Neutrophil (primary cell): Measurements from ENCODE around the gene BGLAP.

Experiments used
- H3K27ac ChIP-seq: fragments of 200-600 bp; sonication (generic); 2 replicates; pipeline ENCODE4 v1.5.1; 2016; ENCODE audit warnings: mild to moderate bottlenecking, moderate library complexity
- H3K27me3 ChIP-seq: fragments of 200-600 bp; sonication (generic); 2 replicates; pipeline ENCODE4 v1.6.0; 2016; ENCODE audit warnings: mild to moderate bottlenecking
- H3K36me3 ChIP-seq: fragments of 200-600 bp; sonication (generic); 2 replicates; pipeline ENCODE4 v1.5.1; 2017
- H3K4me1 ChIP-seq, 2 experiments: fragments of 200-600 bp in 1 of 2; sonication (generic) in 1 of 2; 1 replicate in 1 of 2; 2 replicates in 1 of 2; pipeline versions ENCODE4 v1.5.1 to v1.6.1; 2013 to 2016; ENCODE audit warnings: low read depth in 1 of 2, low read length in 1 of 2, mild to moderate bottlenecking in 1 of 2, moderate library complexity in 1 of 2; ENCODE audit not compliant: control insufficient read depth in 1 of 2, insufficient read depth in 1 of 2
- H3K4me3 ChIP-seq, 2 experiments: fragments of 200-600 bp in 1 of 2; sonication (generic) in 1 of 2; 1 replicate in 1 of 2; 2 replicates in 1 of 2; pipeline ENCODE4 v1.5.1; 2013 to 2016; ENCODE audit warnings: low read depth in 1 of 2, low read length in 1 of 2, mild to moderate bottlenecking in 1 of 2, moderate library complexity in 1 of 2
- H3K9me3 ChIP-seq: fragments of 200-600 bp; sonication (generic); 2 replicates; pipeline ENCODE4 v1.5.1; 2016
- CTCF ChIP-seq: fragments of 200-600 bp; sonication (generic); IDR thresholded peaks from 2 replicates; pipeline ENCODE4 v1.5.1; 2016; ENCODE audit warnings: antibody characterized with exemption

BGLAP gene

GRCh38 chr1:156241926-156242325 is at the start of gene BGLAP:
BGLAP (plus strand) TSS chr1:156242184; CDS start chr1:156242232, 48 bp downstream.
- TF ChIP-seq CTCF, result no peak
- no peak within 1 kb of the TSS for H3K27ac ChIP-seq
- peaks cover 28% of the 10 kb centered on the region for H3K27me3 ChIP-seq
- H3K4me1 ChIP-seq, result peaks cover 10 to 11% of the 10 kb centered on the region in 2 experiments
- no peak within 1 kb of the TSS for H3K4me3 ChIP-seq
- no peaks in the 10 kb centered on the region for H3K9me3 ChIP-seq
- H3K36me3 ChIP-seq, result peaks cover 55% of the 10 kb centered on the region

GRCh38 chr1:156193208-156193487 is 48.8 kb upstream of the BGLAP start:
- Histone ChIP-seq H3K4me1 (peaks cover 52 to 58% of the 10 kb centered on the region in 2 experiments), H3K27me3 (no peaks in the 10 kb centered on the region), H3K27ac (peak overlapping the region; percentile 83), H3K9me3 (no peaks in the 10 kb centered on the region), H3K4me3 (peak overlapping the region; percentile 82 to 100), H3K36me3 (peaks cover 35% of the 10 kb centered on the region)
- TF ChIP-seq CTCF, result no peak

DNA sequence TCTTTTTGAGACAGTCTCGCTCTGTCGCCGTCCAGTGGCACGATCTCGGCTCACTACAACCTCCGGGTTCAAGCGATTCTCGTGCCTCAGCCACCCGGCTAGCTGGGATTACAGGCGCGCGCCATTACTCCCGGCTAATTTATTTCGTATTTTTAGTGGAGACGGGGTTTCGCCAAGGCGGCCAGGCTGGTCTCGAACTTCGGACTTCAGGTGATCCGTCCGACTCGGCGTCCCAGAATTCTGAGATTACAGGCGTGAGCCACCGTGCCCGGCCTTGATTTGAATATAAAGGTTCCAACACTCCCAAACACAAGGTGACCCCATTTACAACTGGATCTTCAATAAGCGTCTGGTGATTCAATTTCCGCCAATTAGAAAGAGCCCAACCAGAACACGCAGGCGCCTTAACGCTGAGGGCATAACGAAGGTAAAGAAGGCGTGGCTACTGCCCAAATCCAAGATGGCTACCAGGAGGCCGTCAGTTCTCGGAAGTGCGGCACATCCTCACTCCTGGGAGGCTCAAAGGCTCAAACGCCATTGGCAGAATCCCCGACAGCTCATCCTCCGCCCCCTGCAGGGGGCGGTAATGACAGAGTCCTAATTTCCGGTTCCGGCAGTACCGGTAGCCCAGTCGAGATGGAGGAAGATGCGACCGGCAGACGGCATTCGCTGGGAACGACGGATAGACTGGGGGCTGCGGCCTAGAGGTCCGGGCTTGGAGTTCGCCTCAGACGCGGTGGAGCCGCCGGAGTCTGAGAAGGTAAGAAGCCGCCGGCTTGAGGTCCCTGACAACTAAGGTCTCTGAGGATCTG is 48.3 kb upstream of the BGLAP start, which contains the start of gene SLC25A44:
Gene SLC25A44 (plus strand): TSS at position 617 of the 812 bp plus-strand sequence. CDS start 5,744 bp downstream, outside the sequence.
- H3K27ac ChIP-seq, result peak within 1 kb of the TSS; percentile 83
- H3K9me3 ChIP-seq, result no peaks in the 10 kb centered on the region
- H3K36me3 ChIP-seq, result peaks cover 40% of the 10 kb centered on the region
- no peaks in the 10 kb centered on the region for H3K27me3 ChIP-seq
- H3K4me3 ChIP-seq, result peak within 1 kb of the TSS; percentile 82 to 100
- peak; percentile 62 for TF ChIP-seq CTCF
- peaks cover 54 to 63% of the 10 kb centered on the region in 2 experiments for H3K4me1 ChIP-seq

DNA sequence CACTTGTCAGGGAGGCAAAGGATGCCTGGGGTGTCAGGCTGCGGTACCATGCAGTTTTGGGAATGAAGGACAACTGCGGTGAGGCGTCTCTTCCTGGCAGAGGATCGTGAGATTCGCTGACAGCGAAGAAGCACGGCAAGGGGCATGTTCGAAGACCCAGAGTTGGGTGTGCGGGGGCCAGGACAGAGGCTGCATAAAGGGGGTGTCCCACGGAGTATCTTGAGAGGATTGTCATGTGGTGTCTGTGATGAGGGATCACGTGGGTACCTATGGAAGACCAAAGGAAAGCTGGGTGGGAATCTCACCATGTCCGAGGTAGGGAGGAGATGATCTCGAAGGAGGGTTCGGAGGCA is 47.7 kb upstream of the BGLAP start:
- H3K27ac ChIP-seq, result peak overlapping the region; percentile 83
- no peaks in the 10 kb centered on the region for H3K9me3 ChIP-seq
- TF ChIP-seq CTCF, result no peak
- H3K4me1 ChIP-seq, result peaks cover 60 to 69% of the 10 kb centered on the region in 2 experiments
- H3K4me3 ChIP-seq, result peak overlapping the region; percentile 82 to 100
- peaks cover 39% of the 10 kb centered on the region for H3K36me3 ChIP-seq
- H3K27me3 ChIP-seq, result no peaks in the 10 kb centered on the region

GRCh38 chr1:156195853-156196252 is 46.1 kb upstream of the BGLAP start:
- Histone ChIP-seq H3K27ac (peak overlapping the region; percentile 5), H3K9me3 (no peaks in the 10 kb centered on the region), H3K36me3 (peaks cover 54% of the 10 kb centered on the region), H3K4me3 (no peak overlapping the region), H3K4me1 (peaks cover 76 to 85% of the 10 kb centered on the region in 2 experiments), H3K27me3 (no peaks in the 10 kb centered on the region)
- TF ChIP-seq CTCF, result no peak
